Medulla oblongata (tissue), 1 donor: ENCODE data around the gene GJD4.

Source experiments
- DNase-seq: peaks from one replicate; pipeline ENCODE4 v3.0.0-alpha.2; 2015; ENCODE audit errors: extremely low spot score

The GJD4 gene

DNA sequence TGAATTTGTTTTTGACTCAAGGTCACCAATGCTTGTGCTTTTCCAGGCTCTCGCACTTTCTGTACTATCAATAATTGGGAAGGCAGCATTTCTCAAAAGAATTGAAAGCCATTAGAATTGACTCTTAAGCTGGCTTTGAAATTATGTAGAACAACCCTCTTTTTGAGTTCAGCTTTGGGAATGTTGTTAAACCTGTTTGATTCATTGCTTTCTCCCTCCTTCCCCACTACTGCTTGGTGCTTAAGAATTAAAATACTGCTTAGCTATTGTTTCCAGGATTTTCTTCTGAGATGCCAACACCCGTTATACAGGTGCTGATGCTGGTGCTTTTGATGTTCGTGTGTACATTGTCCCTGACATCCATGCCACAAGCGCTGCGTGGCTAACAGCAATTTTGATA lies 52.5 kb downstream of the GJD4 start:
- DNase-seq = no peak
